Measurements from ENCODE around the gene IGFBPL1. TPM values are rescaled to one million over a fixed set of nuclear protein-coding genes. Genes with fewer than 3 reads are reported as not detected.

IGFBPL1 gene
- polyA plus RNA-seq, 1 donor, result 0.72 TPM

Other genes with a start within 250 kb of the IGFBPL1 start
- 21.7 TPM for gene ALDH1B1, start 31.8 kb downstream of the IGFBPL1 start, polyA plus RNA-seq (ENCODE audit: insufficient read length)
- not detected for gene ANKRD18A, start 196.1 kb upstream of the IGFBPL1 start, polyA plus RNA-seq (ENCODE audit: insufficient read length)

All from hindlimb muscle (tissue), 1 donor.